ENCODE data around the gene PCDHB16.
A peak's percentile ranks its signal among the peaks of the same experiment; 100 is the strongest.
"Not testable (repeated sequence)": the region's sequence is repeated elsewhere in the genome, so short reads cannot be mapped to it uniquely, and the experiment has no call there.

The PCDHB16 gene

DNA sequence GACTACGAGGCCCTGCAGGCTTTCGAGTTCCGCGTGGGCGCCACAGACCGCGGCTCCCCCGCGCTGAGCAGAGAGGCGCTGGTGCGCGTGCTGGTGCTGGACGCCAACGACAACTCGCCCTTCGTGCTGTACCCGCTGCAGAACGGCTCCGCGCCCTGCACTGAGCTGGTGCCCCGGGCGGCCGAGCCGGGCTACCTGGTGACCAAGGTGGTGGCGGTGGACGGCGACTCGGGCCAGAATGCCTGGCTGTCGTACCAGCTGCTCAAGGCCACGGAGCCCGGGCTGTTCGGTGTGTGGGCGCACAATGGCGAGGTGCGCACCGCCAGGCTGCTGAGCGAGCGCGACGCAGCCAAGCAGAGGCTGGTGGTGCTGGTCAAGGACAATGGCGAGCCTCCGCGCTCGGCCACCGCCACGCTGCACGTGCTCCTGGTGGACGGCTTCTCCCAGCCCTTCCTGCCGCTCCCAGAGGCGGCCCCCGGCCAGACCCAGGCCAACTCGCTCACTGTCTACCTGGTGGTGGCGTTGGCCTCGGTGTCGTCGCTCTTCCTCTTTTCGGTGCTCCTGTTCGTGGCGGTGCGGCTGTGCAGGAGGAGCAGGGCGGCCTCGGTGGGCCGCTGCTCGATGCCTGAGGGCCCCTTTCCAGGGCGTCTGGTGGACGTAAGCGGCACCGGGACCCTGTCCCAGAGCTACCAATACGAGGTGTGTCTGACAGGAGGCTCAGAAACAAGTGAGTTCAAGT lies 2.1 kb downstream of the PCDHB16 start:
- DNase-seq, result not testable (repeated sequence)

DNA sequence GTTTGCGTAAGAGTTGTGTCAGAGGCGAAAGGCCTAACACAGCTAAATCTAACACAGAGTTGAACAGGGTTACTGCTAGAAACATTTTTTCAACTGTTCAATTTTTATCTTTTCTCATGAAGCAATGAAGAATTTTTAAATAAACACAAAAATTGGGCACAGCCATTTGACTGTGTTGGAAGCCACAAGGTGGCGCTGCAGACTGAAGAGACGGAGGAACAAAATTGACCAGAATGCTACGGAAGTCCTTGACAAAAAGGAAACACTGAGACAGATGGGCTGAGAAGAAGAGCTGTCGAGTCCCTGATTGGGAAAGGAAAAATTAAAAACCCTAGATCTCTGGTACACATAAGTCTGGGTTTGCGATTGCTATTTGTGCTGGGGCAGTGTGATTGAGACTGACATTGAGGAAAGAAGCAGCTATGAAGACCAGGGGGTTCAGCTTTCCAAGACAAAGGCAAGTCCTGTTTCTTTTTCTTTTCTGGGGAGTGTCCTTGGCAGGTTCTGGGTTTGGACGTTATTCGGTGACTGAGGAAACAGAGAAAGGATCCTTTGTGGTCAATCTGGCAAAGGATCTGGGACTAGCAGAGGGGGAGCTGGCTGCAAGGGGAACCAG lies 4.8 kb downstream of the PCDHB16 start, which contains the start of gene PCDHB9:
Gene PCDHB9 (plus strand): TSS at position 265 of the 616 bp plus-strand sequence. CDS start 158 bp downstream, at position 423.
- peak; percentile 14 for DNase-seq

DNA sequence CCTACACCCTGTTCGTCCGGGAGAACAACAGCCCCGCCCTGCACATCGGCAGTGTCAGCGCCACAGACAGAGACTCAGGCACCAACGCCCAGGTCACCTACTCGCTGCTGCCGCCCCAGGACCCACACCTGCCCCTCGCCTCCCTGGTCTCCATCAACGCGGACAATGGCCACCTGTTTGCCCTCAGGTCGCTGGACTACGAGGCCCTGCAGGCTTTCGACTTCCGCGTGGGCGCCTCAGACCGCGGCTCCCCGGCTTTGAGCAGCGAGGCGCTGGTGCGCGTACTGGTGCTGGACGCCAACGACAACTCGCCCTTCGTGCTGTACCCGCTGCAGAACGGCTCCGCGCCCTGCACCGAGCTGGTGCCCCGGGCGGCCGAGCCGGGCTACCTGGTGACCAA lies 6.5 kb downstream of the PCDHB16 start:
- DNase-seq, result not testable (repeated sequence)

DNA sequence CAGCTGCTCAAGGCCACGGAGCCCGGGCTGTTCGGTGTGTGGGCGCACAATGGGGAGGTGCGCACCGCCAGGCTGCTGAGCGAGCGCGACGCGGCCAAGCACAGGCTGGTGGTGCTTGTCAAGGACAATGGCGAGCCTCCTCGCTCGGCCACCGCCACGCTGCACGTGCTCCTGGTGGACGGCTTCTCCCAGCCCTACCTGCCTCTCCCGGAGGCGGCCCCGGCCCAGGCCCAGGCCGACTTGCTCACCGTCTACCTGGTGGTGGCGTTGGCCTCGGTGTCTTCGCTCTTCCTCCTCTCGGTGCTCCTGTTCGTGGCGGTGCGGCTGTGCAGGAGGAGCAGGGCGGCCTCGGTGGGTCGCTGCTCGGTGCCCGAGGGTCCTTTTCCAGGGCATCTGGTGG lies 6.9 kb downstream of the PCDHB16 start:
- not testable (repeated sequence) for DNase-seq

DNA sequence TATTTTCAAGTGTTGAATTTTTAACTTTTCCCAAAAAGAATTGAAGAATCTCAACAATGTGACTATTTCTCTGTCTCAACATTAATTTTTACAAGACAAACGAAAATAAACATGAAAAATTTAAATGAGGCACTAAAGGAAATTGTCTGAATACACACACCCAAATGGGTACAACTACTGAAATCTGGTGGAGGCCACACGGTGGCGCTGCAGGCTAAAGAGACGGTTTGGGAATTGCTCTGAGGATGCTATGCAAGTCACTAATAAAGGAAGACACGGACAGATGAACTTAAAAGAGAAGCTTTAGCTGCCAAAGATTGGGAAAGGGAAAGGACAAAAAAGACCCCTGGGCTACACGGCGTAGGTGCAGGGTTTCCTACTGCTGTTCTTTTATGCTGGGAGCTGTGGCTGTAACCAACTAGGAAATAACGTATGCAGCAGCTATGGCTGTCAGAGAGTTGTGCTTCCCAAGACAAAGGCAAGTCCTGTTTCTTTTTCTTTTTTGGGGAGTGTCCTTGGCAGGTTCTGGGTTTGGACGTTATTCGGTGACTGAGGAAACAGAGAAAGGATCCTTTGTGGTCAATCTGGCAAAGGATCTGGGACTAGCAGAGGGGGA lies 10.0 kb downstream of the PCDHB16 start, which contains the start of gene PCDHB10:
Gene PCDHB10 (plus strand): TSS at position 244 of the 616 bp plus-strand sequence. CDS start 200 bp downstream, at position 444.
- DNase-seq, result peak; percentile 9

DNA sequence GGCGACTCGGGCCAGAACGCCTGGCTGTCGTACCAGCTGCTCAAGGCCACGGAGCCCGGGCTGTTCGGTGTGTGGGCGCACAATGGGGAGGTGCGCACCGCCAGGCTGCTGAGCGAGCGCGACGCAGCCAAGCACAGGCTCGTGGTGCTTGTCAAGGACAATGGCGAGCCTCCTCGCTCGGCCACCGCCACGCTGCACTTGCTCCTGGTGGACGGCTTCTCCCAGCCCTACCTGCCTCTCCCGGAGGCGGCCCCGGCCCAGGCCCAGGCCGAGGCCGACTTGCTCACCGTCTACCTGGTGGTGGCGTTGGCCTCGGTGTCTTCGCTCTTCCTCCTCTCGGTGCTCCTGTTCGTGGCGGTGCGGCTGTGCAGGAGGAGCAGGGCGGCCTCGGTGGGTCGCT lies 12.1 kb downstream of the PCDHB16 start:
- not testable (repeated sequence) for DNase-seq

DNA sequence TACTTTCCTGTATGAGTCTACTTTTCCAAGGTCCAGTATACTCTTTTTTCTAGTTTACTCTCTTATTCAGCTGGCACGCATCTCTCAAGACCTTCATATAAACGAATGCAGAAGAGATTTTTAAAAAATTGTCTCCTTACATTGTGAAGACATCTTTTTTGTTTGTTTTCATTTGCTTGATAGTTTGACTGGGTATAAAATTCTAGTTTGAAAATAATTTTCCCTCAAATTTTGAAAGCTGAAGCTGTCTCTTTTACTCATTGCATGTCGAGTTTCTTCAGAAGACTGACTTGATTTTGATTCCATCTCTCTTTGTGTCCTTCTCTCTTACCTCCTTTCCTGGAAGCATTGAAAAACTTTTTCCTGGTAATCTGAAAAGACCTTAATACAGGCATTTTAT lies 14.2 kb downstream of the PCDHB16 start:
- no peak for DNase-seq

DNA sequence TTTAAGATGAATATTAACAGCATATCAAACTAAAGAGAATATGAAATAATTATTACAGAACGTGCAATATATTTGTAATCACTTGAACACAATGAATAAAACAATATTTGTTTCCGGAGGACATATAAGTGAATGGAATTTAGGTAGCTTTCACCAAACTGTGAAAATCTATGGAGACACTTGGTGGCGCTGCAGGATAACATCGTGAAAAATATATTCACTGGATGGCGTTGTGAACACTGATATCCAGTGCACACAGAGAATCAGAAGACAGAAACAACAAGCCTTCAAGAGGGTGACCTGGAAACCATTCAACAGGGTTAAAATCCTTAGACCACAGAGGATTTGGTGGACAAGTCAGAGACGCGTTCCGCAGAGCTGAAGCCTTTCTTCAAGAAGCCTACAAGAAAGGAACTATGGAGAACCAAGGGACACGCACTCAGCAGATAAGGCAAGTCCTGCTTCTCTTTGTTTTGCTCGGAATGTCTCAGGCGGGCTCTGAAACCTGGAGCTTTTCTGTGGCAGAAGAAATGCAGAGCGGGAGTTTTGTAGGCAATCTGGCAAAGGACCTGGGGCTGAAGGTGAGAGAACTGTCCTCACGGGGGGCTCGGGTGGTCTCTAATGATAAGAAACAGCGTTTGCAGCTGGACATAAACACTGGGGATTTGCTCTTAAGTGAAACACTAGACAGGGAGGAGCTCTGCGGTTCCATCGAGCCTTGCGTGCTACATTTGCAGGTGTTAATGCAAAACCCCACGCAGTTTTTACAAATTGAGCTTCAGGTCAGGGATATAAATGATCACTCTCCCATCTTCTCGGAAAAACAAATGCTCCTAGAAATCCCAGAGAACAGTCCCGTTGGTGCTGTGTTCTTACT lies 17.4 kb downstream of the PCDHB16 start, which contains the start of gene PCDHB11:
Gene PCDHB11 (plus strand): TSS at position 269 of the 877 bp plus-strand sequence. CDS start 148 bp downstream, at position 417.
- DNase-seq, result no peak

DNA sequence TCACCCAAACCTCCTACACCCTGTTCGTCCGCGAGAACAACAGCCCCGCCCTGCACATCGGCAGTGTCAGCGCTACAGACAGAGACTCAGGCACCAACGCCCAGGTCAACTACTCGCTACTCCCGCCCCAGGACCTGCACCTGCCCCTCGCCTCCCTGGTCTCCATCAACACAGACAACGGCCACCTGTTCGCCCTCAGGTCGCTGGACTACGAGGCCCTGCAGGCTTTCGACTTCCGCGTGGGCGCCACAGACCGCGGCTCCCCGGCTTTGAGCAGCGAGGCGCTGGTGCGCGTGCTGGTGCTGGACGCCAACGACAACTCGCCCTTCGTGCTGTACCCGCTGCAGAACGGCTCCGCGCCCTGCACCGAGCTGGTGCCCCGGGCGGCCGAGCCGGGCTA lies 18.9 kb downstream of the PCDHB16 start:
- DNase-seq, result not testable (repeated sequence)

DNA sequence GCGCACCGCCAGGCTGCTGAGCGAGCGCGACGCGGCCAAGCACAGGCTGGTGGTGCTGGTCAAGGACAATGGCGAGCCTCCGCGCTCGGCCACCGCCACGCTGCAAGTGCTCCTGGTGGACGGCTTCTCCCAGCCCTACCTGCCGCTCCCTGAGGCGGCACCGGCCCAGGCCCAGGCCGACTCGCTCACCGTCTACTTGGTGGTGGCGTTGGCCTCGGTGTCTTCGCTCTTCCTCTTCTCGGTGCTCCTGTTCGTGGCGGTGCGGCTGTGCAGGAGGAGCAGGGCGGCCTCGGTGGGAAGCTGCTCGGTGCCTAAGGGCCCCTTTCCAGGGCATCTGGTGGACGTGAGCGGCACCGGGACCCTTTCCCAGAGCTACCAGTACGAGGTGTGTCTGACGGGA lies 19.5 kb downstream of the PCDHB16 start:
- not testable (repeated sequence) for DNase-seq

DNA sequence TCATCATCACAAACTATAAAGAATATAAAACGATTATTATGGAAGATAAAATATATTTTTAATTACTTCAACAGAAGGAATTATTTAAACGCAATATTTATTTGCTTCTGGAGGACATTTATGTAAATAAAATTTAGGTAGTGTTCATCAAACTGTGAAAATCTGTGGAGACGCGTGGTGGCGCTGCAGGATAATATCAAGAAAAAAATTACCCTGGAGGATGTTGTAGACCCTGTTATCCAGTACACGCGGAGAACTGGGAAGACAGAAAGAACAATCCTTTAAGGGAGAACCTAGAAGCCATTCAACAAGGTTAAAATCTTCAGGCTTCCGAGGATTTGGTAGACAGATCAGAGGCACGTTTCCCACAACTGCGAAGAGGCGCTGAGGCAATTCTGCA lies 26.3 kb downstream of the PCDHB16 start, which contains the start of gene PCDHB12:
Gene PCDHB12 (plus strand): TSS at position 242 of the 400 bp plus-strand sequence. CDS start 189 bp downstream, outside the sequence.
- no peak for DNase-seq

DNA sequence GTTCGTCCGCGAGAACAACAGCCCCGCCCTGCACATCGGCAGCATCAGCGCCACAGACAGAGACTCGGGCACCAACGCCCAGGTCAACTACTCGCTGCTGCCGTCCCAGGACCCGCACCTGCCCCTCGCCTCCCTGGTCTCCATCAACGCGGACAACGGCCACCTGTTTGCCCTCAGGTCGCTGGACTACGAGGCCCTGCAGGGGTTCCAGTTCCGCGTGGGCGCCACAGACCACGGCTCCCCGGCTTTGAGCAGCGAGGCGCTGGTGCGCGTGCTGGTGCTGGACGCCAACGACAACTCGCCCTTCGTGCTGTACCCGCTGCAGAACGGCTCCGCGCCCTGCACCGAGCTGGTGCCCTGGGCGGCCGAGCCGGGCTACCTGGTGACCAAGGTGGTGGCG lies 28.1 kb downstream of the PCDHB16 start:
- DNase-seq, result not testable (repeated sequence)

DNA sequence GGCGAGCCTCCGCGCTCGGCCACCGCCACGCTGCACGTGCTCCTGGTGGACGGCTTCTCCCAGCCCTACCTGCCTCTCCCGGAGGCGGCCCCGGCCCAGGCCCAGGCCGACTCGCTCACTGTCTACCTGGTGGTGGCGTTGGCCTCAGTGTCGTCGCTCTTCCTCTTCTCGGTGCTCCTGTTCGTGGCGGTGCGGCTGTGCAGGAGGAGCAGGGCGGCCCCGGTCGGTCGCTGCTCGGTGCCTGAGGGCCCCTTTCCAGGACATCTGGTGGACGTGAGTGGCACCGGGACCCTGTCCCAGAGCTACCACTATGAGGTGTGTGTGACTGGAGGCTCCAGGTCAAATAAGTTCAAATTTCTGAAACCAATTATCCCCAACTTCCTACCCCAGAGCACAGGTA lies 28.7 kb downstream of the PCDHB16 start:
- not testable (repeated sequence) for DNase-seq

DNA sequence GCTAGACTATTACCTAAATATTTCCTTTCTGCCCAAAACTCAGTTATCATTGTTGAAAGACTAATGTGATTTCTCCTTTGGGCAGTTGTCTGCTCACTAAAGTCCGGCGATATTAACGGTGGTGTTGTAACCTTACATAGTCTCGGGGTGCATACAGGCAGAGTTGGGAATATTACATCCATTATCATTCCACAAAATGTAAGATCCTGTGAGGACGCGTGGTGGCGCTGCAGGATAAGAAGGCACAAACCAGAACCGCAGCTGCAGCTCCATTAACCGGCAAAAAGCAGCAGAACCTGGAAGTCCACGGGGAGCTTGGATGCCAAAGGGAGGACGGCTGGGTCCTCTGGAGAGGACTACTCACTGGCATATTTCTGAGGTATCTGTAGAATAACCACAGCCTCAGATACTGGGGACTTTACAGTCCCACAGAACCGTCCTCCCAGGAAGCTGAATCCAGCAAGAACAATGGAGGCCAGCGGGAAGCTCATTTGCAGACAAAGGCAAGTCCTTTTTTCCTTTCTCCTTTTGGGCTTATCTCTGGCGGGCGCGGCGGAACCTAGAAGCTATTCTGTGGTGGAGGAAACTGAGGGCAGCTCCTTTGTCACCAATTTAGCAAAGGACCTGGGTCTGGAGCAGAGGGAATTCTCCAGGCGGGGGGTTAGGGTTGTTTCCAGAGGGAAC lies 31.6 kb downstream of the PCDHB16 start, which contains the start of gene PCDHB13:
Gene PCDHB13 (plus strand): TSS at position 264 of the 684 bp plus-strand sequence. CDS start 205 bp downstream, at position 469.
- DNase-seq, result not testable (repeated sequence)

DNA sequence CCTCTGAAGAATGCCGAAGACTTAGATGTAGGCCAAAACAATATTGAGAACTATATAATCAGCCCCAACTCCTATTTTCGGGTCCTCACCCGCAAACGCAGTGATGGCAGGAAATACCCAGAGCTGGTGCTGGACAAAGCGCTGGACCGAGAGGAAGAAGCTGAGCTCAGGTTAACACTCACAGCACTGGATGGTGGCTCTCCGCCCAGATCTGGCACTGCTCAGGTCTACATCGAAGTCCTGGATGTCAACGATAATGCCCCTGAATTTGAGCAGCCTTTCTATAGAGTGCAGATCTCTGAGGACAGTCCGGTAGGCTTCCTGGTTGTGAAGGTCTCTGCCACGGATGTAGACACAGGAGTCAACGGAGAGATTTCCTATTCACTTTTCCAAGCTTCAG lies 32.4 kb downstream of the PCDHB16 start:
- DNase-seq, result not testable (repeated sequence)

DNA sequence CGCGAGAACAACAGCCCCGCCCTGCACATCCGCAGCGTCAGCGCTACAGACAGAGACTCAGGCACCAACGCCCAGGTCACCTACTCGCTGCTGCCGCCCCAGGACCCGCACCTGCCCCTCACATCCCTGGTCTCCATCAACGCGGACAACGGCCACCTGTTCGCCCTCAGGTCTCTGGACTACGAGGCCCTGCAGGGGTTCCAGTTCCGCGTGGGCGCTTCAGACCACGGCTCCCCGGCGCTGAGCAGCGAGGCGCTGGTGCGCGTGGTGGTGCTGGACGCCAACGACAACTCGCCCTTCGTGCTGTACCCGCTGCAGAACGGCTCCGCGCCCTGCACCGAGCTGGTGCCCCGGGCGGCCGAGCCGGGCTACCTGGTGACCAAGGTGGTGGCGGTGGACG lies 33.3 kb downstream of the PCDHB16 start:
- DNase-seq, result not testable (repeated sequence)

DNA sequence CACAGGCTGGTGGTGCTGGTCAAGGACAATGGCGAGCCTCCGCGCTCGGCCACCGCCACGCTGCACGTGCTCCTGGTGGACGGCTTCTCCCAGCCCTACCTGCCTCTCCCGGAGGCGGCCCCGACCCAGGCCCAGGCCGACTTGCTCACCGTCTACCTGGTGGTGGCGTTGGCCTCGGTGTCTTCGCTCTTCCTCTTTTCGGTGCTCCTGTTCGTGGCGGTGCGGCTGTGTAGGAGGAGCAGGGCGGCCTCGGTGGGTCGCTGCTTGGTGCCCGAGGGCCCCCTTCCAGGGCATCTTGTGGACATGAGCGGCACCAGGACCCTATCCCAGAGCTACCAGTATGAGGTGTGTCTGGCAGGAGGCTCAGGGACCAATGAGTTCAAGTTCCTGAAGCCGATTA lies 33.8 kb downstream of the PCDHB16 start:
- not testable (repeated sequence) for DNase-seq

DNA sequence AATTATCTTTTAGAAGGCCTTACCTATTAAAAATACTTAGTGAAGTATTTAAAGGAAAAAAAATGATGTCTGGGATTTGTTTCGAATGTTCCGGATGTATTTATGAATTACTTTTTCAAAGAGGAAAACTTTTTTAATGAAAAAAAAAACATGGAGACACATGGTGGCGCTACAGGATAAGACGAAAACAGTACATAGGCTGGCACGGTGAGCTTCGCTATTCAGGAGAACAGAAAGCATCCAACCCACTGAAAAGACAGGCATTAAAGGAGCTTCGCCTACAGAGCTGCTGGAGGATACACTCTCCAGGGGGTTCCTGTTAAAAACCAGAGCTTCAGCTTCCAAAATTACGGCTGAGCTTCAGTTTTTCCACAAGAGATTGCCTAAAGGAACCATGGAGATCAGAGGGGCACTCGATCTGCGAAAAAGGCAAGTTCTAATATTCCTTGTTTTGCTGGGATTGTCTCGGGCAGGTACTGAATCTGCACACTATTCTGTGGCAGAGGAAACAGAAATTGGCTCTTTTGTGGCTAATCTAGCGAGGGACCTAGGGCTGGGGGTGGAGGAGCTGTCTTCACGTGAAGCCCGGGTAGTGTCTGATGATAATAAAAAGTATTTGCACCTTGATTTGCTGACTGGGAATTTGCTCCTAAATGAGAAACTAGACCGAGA lies 41.1 kb downstream of the PCDHB16 start, which contains the start of gene PCDHB14:
Gene PCDHB14 (plus strand): TSS at position 232 of the 672 bp plus-strand sequence. CDS start 163 bp downstream, at position 395.
- no peak for DNase-seq

DNA sequence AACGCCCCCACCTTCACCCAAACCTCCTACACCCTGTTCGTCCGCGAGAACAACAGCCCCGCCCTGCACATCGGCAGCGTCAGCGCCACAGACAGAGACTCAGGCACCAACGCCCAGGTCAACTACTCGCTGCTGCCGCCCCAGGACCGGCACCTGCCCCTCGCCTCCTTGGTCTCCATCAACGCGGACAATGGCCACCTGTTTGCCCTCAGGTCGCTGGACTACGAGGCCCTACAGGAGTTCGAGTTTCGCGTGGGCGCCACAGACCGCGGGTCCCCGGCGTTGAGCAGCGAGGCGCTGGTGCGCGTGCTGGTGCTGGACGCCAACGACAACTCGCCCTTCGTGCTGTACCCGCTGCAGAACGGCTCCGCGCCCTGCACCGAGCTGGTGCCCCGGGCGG lies 42.7 kb downstream of the PCDHB16 start:
- not testable (repeated sequence) for DNase-seq

DNA sequence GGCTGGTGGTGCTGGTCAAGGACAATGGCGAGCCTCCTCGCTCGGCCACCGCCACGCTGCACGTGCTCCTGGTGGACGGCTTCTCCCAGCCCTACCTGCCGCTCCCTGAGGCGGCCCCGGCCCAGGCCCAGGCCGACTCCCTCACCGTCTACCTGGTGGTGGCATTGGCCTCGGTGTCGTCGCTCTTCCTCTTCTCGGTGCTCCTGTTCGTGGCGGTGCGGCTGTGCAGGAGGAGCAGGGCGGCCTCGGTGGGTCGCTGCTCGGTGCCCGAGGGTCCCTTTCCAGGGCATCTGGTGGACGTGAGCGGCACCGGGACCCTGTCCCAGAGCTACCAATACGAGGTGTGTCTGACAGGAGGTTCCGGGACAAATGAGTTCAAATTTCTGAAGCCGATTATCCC lies 43.2 kb downstream of the PCDHB16 start:
- DNase-seq, result not testable (repeated sequence)
